PC-3 (cell line): Measurements from ENCODE around the gene IFITM10.

Source experiments
- CTCF ChIP-seq: fragments of 300-600 bp; sonication (generic); conservative IDR thresholded peaks from 2 replicates; pipeline ENCODE4 v1.5.1; 2017; ENCODE audit warnings: antibody characterized with exemption, low read depth, mild to moderate bottlenecking, low read length
- EZH2 ChIP-seq: fragments of 300-600 bp; sonication (generic); IDR thresholded peaks from one replicate; pipeline ENCODE4 v1.6.1; 2017; ENCODE audit warnings: antibody characterized with exemption, mild to moderate bottlenecking, low read length; ENCODE audit not compliant: unreplicated experiment
- EZH2phosphoT487 ChIP-seq: fragments of 300-600 bp; sonication (generic); IDR thresholded peaks from 2 replicates; pipeline ENCODE4 v1.6.1; 2018; ENCODE audit warnings: mild to moderate bottlenecking, antibody characterized with exemption, low read length, borderline replicate concordance

DNA sequence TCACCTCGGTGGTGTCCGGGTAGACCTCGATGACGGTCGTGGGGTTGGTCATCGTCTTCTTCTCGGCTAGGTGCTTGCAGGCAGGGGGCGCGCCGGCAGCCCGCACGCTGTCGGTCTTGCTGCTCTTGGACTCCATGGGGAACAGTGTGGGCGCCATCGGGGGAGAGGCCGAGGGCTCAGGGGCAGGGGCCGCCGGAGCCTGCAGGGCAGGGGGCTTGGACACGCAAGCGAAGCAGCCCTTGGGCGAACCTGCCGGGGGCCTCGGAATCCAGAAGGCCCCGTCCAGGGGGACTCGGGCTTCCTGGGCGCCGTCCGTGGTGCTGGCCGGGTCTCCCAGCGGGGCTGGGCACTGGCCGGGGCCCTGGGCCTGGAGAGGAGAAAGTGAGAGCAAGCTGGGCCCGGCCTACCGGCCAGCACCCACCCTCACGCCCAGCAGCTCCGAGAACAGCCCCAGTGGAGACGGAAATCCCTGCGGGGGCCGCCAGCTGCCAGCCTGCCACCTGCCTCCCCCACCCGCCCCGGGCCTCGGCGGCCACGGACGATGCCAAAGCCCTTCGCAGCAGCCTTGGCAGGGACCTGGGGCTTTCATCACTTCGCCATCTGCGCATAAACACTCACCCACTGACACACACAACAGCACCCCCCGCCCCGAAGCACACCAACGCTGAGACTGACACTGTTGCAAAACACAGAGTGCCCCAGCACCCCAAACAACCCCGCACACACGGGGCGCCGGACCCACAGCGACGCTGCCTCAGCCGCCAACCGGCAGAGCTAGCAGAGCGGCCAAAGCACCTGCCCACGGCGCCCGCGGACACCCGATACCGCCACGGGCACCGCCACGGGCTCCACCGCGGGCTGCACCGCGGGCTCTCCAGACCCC, 2.4 kb downstream of the IFITM10 start:
- TF ChIP-seq CTCF (no peak), EZH2 (no peak), EZH2phosphoT487 (no peak)
